Frontal cortex (tissue), 4 donors: Measurements from ENCODE around the gene CT45A10. TPM values are rescaled to one million over a fixed set of nuclear protein-coding genes. Genes with fewer than 3 reads are reported as not detected.
"Not testable (repeated sequence)": the region's sequence is repeated elsewhere in the genome, so short reads cannot be mapped to it uniquely, and the experiment has no call there.

ENCODE experiments used
- DNase-seq, 2 donors: peaks; one replicate each; pipeline ENCODE4 v3.0.0; 2012; ENCODE audit warnings: low spot score in 2 of 2
- FAIRE-seq: peaks from 2 replicates; lab custom pipeline; 2012; peaks lifted over from hg19 to GRCh38; lab: Jason Lieb, UNC
- total RNA-seq: library from RNA; depleted of rRNA; stranded (reverse); fragments of >200 nt; gene quantifications from one replicate; pipeline ENCODE4 v1.2.3, GENCODE V29; 2014
- donor health status: control.
- donor health status: control.
- donor health status: control.

CT45A10 gene
- not detected for total RNA-seq

GRCh38 chrX:135893294-135893817 lies at the start of gene CT45A10, which contains the start of gene SAGE1:
TSS of gene CT45A10 (minus strand) at chrX:135893444. CDS start at chrX:135885344, 8,100 bp downstream.
TSS of gene SAGE1 (plus strand) at chrX:135893716. CDS start at chrX:135896243, 2,527 bp downstream.
- DNase-seq (no peak), FAIRE-seq (no peak)

DNA sequence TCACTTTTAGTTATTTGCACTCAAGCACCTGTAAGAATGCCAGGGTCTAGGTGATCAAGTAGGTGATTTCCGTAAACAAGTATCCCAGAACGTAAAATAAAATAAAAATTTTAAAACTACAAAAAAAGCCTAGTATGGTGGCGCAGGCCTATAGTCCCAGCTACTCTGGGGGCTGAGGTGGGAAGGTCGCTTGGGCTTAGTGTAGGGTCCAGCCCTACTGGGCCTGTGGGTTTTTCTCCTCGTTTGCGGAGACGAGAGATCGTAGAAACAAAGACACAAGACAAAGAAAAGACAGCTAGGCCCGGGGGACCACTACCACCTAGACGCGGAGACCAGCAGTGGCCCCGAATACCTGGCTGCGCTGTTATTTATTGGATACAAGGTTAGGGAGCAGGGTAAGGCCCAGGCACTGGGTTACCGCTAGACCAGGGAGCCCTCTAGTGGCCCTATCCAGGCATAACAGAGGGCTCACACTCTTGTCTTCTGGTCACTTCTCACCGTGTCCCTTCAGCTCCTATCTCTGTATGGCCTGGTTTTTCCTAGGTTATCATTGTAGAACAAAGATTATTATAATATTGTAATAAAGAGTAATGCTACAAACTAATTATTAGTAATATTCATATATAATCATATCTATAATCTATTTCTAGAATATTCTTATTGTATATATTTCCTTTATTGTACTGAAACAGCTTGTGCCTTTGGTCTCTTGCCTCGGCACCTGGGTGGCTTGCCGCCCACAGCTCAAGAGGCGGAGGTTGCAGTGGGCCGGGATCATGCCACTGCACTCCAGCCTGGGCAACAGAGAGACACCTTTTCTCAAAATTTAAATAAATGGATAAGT lies 38.6 kb upstream of the CT45A10 start:
- no peak for FAIRE-seq
- peak in 1 of 2 donors; percentile 2 for DNase-seq

- FAIRE-seq (no peak), DNase-seq (no peak)
These were observed 34.7 kb upstream of the CT45A10 start for GRCh38 chrX:135927897-135928296.

- FAIRE-seq (no peak), DNase-seq (no peak)
These were observed 30.1 kb upstream of the CT45A10 start for GRCh38 chrX:135923353-135923752.

DNA sequence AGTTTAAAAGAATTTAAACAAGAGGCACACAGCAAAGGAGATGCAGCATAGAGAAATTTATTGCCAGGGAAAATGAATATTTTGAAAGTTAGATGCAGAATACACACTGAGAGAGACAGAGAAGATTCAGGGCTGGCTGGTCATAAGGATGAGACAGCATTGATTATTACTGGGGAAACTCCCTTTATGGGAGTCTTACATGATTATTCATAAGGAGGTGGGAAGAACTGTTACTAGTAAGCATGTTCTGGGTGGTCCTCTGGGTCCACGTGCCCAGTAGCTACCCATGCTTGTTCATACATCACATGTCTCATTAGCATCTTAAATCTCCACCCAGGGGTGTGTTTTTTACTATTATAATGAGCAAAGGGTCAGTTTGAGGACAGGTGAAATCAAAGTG lies 27.3 kb upstream of the CT45A10 start:
- not testable (repeated sequence) for FAIRE-seq

DNA sequence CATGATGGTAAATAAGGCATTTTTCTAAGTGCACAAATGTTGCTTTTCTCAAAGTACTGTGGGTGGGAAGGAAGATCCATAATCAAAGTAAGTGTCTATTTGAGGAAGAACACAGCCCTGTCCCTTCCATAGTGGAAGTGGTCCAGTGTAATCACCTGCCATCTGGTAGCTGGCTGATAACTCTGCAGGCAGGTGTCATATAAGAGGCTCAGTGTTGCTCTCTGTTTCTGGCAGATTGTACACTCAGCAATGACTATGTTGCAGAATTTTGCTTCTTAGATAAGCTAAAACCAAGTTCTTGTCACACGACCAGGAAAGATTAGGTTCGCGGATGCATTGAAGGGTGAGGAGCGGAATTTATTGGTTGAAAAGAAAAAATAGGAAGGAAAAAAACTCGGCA lies 21.2 kb upstream of the CT45A10 start:
- FAIRE-seq = no peak
- no peak for DNase-seq

More for the DNA sequence above, 27.3 kb upstream of the CT45A10 start:
- DNase-seq = not testable (repeated sequence)

- FAIRE-seq = no peak
- no peak for DNase-seq
These were observed 17.0 kb upstream of the CT45A10 start for GRCh38 chrX:135910251-135910650.

DNA sequence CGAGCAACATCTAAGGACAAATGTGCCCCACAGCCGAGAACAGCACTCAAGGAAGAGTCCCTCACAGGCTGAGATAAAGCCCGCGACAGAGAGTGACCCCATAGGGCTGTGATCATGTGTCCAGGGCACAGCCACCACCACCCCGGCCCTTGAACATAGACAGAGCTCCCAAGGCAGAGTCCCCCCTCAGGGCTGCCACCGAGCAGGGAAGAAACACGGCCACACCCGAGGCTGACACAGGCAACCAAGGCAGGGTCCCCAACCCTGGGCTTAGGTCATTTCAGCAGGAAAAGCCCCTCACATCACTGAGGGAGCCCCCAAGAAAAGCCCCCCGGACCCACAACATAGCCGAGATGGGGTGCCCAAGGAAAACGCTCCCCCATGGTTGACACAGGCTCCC lies 463 bp downstream of the CT45A10 start:
- no peak for DNase-seq
- FAIRE-seq = no peak

GRCh38 chrX:135890087-135890585 lies 3.1 kb downstream of the CT45A10 start:
- no peak for FAIRE-seq

DNA sequence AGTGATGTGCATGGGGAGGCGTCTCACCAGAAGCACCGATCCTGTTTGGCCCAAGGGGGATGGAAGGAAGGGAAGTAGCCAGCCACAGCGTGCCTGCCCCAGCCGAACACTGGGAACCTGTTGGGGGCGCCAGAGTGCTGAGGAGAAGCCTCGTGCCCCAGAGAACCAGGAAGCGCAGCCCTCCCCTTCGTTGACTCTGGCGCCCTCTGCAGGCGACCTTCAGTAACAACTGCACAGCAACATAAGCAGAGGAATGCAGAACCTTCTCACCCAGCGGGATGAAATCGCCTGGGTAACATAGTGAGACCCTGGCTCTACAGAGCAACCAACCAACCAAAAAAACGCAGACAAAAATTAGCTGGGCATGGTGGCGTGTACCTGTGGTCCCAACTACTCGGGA lies 4.3 kb downstream of the CT45A10 start:
- not testable (repeated sequence) for FAIRE-seq, DNase-seq

More at GRCh38 chrX:135890087-135890585, 3.1 kb downstream of the CT45A10 start:
- no peak for DNase-seq

- DNase-seq, FAIRE-seq: not testable (repeated sequence)
These were observed 5.0 kb downstream of the CT45A10 start for GRCh38 chrX:135888230-135888629.

DNA sequence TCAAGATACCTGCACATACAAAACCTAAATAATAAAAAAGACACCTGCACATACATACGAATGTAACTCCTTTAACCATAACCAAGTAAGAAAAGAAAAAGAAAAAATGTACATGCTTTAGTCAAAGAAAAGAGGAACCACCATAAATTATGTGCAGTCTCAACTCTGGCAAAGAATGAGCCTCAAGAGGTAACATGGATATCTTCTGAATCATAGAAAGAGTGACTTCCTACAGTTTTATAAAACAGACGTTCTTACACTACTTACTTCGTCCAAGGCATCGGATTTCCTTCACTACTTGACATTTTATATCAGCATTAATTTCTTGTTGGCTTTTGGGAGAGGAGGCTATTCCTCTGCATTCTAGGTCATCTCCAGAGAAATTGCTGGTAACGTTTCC lies 10.5 kb downstream of the CT45A10 start:
- not testable (repeated sequence) for DNase-seq, FAIRE-seq

- DNase-seq, FAIRE-seq: not testable (repeated sequence)
These were observed 21.5 kb downstream of the CT45A10 start, which contains the start of gene CT45A9 for GRCh38 chrX:135871712-135872111. TSS of gene CT45A9 (minus strand) at chrX:135871812. CDS start at chrX:135868061, 3,751 bp downstream.

- DNase-seq, FAIRE-seq: not testable (repeated sequence)
These were observed 38.8 kb downstream of the CT45A10 start, which contains the start of gene CT45A8 for GRCh38 chrX:135854438-135854837. TSS of gene CT45A8 (minus strand) at chrX:135854538. CDS start at chrX:135850783, 3,755 bp downstream.

DNA sequence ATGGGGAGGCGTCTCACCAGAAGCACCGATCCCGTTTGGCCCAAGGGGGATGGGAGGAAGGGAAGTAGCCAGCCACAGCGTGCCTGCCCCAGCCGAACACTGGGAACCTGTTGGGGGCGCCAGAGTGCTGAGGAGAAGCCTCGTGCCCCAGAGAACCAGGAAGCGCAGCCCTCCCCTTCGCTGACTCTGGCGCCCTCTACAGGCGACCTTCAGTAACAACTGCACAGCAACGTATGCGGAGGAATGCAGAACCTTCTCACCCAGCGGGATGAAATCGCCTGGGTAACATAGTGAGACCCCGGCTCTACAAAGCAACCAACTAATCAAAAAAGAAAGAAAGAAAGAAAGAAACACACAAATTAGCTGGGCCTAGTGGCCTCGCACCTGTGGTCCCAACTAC lies 56.1 kb downstream of the CT45A10 start, which contains the start of gene CT45A7:
Gene CT45A7 (minus strand): TSS at position 101 of the 400 bp plus-strand sequence. CDS start 3,747 bp downstream, outside the sequence.
- not testable (repeated sequence) for FAIRE-seq, DNase-seq

Other genes starting within 250 kb of the CT45A10 start
- not detected for gene CT45A1, start 179.8 kb downstream of the CT45A10 start, total RNA-seq
- gene CT45A3, start 125.3 kb downstream of the CT45A10 start, total RNA-seq = not detected
- not detected for gene CT45A5, start 107.9 kb downstream of the CT45A10 start, total RNA-seq
- not detected for gene CT45A6, start 90.7 kb downstream of the CT45A10 start, total RNA-seq
- not detected for gene CT45A2, start 73.4 kb downstream of the CT45A10 start, total RNA-seq
- gene CT45A7, start 56.2 kb downstream of the CT45A10 start, total RNA-seq = not detected
- gene CT45A8, start 38.9 kb downstream of the CT45A10 start, total RNA-seq = not detected
- gene CT45A9, start 21.6 kb downstream of the CT45A10 start, total RNA-seq = not detected
- not detected for gene SAGE1, start 272 bp upstream of the CT45A10 start, total RNA-seq
- gene MMGT1, start 80.5 kb upstream of the CT45A10 start, total RNA-seq = 14.3 TPM
- 160 TPM for gene SLC9A6, start 92.0 kb upstream of the CT45A10 start, total RNA-seq